HEK293T (cell line): ENCODE data around the gene MED15.

Experiments
- BHLHE40 ChIP-seq: fragments of 450-650 bp; IDR thresholded peaks from 2 replicates; pipeline ENCODE4 v1.6.1; 2016; ENCODE audit warnings: mild to moderate bottlenecking, moderate library complexity, borderline replicate concordance
- CTBP1 ChIP-seq: fragments of 450-650 bp; IDR thresholded peaks from 2 replicates; pipeline ENCODE4 v1.6.1; 2016; ENCODE audit warnings: borderline replicate concordance
- ELF4 ChIP-seq: fragments of 450-650 bp; IDR thresholded peaks from 2 replicates; pipeline ENCODE4 v1.6.1; 2017; ENCODE audit warnings: antibody characterized with exemption
- FOXK2 ChIP-seq: fragments of 450-650 bp; IDR thresholded peaks from 2 replicates; pipeline ENCODE4 v1.6.1; 2016; ENCODE audit warnings: mild to moderate bottlenecking
- FOXM1 ChIP-seq: fragments of 450-650 bp; IDR thresholded peaks from 2 replicates; pipeline ENCODE4 v1.6.1; 2017; ENCODE audit warnings: mild to moderate bottlenecking, borderline replicate concordance
- HDGF ChIP-seq: fragments of 450-650 bp; IDR thresholded peaks from 2 replicates; pipeline ENCODE4 v1.6.1; 2017; ENCODE audit warnings: antibody characterized with exemption, borderline replicate concordance
- L3MBTL2 ChIP-seq: fragments of 450-650 bp; conservative IDR thresholded peaks from 2 replicates; pipeline ENCODE4 v1.6.1; 2016; ENCODE audit warnings: mild to moderate bottlenecking
- LEF1 ChIP-seq: fragments of 450-650 bp; IDR thresholded peaks from 2 replicates; pipeline ENCODE4 v1.6.1; 2017; ENCODE audit warnings: mild to moderate bottlenecking, borderline replicate concordance
- SP1 ChIP-seq: fragments of 450-650 bp; IDR thresholded peaks from 2 replicates; pipeline ENCODE4 v1.6.1; 2017
- SUZ12 ChIP-seq: fragments of 450-650 bp; IDR thresholded peaks from 2 replicates; pipeline ENCODE4 v1.6.1; 2016; ENCODE audit warnings: mild to moderate bottlenecking
- TARDBP ChIP-seq: fragments of 450-650 bp; IDR thresholded peaks from 2 replicates; pipeline ENCODE4 v1.6.1; 2016

GRCh38 chr22:20606784-20607128 lies 99.3 kb downstream of the MED15 start:
- TF ChIP-seq BHLHE40 (no peak), FOXM1 (no peak), ELF4 (no peak), LEF1 (no peak), L3MBTL2 (no peak), TARDBP (no peak), FOXK2 (no peak), HDGF (no peak), SP1 (no peak), CTBP1 (no peak), SUZ12 (no peak)
